HG03139 (cell line): ENCODE measurements around the gene PNPLA5.
"Not testable (repeated sequence)": the region's sequence is repeated elsewhere in the genome, so short reads cannot be mapped to it uniquely, and the experiment has no call there.

Source experiments
- ATAC-seq: cut with Tn5 transposase; IDR thresholded peaks from one replicate; pipeline ENCODE4 v1.9.1; 2021; ENCODE audit not compliant: unreplicated experiment

PNPLA5 gene, protein sequence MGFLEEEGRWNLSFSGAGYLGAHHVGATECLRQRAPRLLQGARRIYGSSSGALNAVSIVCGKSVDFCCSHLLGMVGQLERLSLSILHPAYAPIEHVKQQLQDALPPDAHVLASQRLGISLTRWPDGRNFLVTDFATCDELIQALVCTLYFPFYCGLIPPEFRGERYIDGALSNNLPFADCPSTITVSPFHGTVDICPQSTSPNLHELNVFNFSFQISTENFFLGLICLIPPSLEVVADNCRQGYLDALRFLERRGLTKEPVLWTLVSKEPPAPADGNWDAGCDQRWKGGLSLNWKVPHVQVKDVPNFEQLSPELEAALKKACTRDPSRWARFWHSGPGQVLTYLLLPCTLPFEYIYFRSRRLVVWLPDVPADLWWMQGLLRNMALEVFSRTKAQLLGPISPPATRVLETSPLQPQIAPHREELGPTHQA

DNA sequence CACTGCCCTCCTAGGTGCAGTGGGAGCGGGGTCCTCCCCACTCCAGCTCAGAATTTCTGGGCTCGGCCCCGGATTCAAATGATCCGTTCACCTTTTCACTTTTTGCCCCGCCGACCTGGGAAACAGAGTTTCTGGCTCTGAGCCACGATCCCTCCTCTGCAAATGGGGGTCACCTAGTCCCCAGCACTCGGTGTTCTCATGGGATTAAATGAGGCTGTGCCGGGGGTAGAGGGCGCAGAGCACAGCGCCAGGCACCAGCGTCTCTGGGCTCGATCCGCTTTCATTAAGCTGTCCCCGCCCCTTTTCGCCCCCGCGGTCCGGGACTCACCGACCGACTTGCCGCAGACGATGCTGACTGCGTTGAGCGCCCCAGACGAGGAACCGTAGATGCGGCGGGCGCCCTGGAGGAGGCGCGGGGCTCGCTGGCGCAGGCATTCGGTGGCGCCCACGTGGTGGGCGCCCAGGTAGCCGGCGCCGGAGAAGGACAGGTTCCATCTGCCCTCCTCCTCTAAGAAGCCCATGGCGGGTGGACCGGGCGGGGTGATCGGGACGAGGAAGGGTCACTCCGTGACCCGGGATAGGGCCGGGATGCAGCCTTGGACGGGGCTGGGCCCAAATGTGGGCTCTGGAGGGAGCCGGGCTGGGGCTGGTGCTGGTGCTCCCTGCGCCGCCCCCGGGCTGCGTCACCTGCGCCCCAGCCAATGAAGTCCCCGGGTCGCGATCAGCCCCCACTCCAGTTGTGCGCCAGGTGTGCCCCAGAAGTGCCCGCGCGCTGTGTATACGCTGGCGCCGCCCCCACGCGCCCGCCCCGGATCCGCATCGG is at the start of gene PNPLA5:
TSS of gene PNPLA5 (minus strand) at position 654 of the 823 bp plus-strand sequence. CDS start at position 521, 133 bp downstream.
- ATAC-seq = no peak

GRCh38 chr22:43941449-43941848 is 49.6 kb upstream of the PNPLA5 start:
- ATAC-seq = no peak

DNA sequence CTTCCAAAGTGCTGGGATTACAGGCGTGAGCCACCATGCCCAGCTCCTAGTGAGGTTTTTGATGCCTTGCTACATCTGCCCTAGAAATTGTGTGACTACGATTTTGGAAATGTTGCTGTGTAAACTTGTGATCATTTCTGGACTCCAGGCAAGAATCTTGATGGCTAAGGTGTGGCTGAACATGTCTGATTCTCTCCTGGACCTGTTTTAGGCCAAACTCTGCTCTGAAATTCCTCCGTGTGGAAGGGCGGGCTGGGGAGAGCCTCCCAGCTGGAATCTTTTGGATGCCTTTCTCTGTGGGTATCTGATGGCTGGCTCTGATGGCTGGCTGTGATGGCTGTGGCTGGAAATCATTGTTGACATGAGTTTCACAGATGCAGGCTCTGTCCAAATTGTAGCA is 40.0 kb upstream of the PNPLA5 start:
- ATAC-seq = no peak

DNA sequence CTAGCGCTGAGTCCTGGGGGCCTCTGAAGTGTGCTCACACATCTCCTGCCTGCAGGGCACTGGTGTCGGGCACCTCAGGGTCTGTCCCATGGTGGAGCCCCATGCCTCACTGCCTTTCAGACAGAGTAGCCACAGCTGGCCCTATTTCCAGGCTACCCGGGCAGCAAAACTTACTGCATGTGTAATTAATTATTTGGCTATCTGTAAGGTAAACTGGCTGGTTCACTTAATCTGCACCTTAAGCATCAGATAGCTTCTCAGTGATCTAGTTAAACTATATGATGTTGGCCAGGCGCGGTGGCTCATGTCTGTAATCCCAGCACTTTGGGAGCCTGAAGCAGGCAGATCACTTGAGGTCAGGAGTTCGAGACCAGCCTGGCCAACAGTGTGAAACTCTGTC is 37.1 kb upstream of the PNPLA5 start:
- no peak for ATAC-seq

- ATAC-seq = no peak
Observed at GRCh38 chr22:43928468-43928867, 36.7 kb upstream of the PNPLA5 start.

- ATAC-seq = no peak
Observed at GRCh38 chr22:43926349-43926710, 34.5 kb upstream of the PNPLA5 start.

- no peak for ATAC-seq
Observed at GRCh38 chr22:43925433-43926348, 33.9 kb upstream of the PNPLA5 start.

- ATAC-seq = no peak
Observed at GRCh38 chr22:43924877-43925276, 33.1 kb upstream of the PNPLA5 start.

- ATAC-seq = no peak
Observed at GRCh38 chr22:43923631-43924464, 32.0 kb upstream of the PNPLA5 start, which contains the start of gene PNPLA3. PNPLA3 (plus strand) TSS chr22:43923805; CDS start chr22:43923912, 107 bp downstream.

DNA sequence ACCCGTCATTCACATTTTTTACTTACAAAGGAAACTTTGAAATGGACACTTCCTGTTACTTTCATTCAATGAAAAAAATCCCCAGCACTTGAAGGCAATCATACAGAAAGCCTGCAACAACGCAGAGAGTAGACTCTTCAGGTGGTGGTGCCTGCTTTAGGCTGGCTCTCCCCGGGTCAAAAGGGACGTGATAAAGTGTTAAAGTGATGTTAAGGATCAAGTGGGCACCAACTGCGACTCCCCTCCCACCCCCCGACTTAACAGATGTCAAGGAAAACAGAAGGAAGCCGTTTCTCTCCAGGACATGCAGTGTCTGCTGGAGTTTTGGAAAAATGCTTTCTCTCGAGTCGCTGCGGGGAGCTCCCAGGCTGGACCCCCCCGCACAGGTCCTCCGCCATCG is 31.4 kb upstream of the PNPLA5 start:
- no peak for ATAC-seq

- ATAC-seq = no peak
Observed at GRCh38 chr22:43922123-43922522, 30.3 kb upstream of the PNPLA5 start.

DNA sequence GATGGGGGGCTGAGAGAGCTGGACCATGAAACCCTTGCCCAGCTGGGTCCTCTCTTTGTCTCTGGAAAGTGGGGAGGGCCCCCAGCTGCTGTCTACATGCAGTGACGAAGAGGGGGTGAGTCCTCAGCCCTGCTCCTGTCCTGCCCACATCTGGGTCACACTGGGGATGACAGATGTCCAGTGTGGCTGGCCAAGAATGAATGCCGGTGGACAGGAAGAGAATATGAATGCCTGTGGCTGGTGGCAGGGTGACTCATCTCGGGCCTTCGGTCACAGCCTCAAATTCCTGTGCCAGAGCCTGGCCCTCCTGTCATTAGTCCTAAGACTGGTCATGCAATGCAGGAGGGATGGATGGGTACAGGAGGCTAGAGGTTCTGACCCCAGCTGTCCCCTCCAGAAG is 29.6 kb upstream of the PNPLA5 start:
- no peak for ATAC-seq

DNA sequence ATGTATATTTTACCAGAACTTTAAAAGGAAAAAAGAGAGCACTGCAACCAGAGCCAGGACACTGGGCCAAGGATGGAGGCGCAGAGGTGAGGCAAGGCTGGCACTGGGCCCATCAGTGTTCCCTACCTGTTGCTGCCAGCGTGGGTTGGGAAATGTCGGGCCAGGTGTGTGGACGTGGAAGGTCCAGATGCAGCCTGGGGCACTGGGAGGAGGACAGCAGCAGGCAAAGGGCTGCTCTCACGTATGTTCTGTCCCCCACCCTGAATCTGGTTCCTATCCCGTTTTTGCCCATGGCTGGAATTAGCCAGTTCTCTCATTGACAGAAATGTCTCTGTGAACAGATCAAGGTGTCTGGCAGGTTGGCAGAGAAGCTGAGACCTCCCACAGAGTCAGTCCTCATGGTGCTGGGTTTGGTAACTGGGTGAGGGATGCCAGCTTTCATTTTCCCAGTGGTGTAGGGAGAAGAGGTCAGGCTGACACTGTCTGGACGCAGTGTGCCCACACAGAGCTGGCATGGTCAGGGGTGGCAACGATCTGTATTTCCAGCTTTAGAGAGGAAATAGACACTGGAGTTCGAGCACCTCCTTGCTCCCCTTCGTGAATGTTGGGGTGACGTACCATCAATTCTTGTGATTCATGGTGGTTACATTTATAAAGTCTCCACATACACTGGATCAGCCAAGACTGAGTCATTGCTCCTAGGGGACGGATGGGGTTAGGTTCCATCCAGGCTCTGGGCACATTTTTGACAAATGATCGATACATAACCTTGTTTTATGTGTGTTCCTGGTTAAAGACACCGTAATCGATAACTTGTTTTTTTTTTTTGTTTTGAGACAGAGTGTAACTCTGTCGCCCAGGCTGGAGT is 27.5 kb upstream of the PNPLA5 start:
- no peak for ATAC-seq

DNA sequence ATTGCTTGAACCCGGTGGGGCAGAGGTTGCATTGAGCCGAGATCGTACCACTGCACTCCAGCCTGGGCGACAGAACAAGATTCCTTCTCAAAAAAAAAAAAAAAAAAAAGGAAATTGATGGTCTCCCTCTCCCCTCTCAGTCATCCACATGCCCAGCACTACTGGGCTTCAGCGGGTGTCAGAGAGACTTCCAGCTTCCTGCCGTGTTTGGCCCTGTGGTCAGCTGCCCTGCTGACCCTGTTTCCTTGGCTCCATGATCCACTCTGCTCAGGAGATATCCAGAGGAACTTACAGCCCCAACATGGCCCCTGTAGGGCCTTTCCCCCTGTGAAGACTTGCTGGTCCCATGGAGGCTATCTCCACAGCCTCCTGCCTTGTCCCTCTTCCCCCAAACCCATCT is 25.7 kb upstream of the PNPLA5 start:
- ATAC-seq = no peak

DNA sequence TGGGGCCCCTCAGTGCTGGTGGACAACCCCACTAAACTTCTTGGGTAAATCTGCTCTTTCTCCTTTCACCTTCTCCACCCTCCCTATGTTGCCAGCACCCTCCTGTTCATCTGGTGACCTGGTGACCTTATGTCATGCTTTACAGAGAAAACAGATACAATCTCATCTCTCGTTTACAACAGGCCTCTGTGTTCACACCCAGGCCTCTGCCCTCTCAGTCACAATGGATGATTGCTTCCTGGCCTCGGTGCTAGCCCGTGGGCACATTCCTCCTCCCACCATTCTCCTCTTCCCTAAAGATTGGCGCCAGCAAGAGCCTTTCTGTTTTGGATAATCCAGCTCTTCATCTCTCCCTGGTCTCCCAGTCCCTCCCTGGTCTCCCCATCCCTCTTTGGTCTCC is 19.5 kb upstream of the PNPLA5 start:
- no peak for ATAC-seq

DNA sequence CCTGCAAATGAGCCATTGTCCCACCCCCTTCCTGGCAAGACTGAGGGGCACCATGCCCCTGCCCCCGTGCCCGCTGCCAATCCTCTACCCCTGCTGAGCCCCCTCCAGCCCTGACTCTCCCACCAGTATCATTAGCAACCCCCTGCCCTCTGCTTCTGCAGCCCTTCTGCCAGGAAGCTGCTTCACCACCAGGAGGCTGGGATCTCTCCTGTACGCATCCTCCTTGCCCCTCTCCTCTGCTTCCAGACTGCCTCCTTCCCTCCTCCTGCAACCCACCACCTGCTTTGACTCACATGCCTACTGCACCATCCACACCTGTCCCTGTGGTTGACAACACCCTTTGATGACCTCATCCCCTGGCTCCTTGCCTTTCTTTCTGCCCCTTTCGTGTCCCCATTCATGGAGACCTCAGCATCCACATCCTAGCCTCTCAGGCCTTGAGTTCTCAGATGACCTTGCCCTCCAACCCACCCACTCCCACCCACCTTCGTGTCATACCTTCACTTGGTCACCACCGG is 18.4 kb upstream of the PNPLA5 start:
- no peak for ATAC-seq

- no peak for ATAC-seq
Observed at GRCh38 chr22:43909708-43910107, 17.9 kb upstream of the PNPLA5 start.

DNA sequence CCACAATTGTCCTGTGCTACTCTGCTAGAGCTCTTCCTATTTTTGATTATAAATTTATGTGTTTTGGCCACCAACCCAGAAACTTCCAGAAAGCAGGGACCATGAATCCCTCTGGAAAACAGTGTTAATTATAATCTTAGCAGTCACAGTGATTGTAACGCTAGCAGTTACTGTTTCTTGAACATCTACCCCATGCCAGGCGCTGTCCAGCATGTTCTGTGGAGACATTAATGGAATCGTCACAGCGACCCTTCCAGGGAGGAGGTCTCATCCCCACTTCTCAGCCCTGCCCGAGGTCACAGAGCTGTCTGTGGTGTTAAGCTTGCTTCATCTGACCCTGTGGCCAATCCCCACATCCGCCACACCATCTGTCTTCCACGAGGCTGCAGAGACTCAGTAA is 13.9 kb upstream of the PNPLA5 start:
- no peak for ATAC-seq

DNA sequence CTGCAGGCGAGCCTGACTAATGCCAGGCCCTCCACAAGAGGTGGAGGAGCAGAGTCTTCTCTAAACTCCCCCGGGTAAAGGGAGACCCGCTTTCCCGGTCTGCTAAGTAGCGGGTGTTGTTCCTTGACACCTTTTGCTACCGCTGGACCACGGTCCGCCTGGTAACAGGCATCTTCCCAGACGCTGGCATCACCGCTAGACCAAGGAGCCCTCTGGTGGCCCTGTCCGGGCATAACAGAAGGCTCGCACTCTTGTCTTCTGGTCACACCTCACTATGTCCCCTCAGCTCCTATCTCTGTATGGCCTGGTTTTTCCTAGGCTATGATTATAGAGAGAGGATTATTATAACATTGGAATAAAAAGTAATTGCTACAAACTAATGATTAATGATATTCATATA is 12.6 kb upstream of the PNPLA5 start:
- ATAC-seq = not testable (repeated sequence)
